ENCODE data around the gene COL5A1.

COL5A1 gene

DNA sequence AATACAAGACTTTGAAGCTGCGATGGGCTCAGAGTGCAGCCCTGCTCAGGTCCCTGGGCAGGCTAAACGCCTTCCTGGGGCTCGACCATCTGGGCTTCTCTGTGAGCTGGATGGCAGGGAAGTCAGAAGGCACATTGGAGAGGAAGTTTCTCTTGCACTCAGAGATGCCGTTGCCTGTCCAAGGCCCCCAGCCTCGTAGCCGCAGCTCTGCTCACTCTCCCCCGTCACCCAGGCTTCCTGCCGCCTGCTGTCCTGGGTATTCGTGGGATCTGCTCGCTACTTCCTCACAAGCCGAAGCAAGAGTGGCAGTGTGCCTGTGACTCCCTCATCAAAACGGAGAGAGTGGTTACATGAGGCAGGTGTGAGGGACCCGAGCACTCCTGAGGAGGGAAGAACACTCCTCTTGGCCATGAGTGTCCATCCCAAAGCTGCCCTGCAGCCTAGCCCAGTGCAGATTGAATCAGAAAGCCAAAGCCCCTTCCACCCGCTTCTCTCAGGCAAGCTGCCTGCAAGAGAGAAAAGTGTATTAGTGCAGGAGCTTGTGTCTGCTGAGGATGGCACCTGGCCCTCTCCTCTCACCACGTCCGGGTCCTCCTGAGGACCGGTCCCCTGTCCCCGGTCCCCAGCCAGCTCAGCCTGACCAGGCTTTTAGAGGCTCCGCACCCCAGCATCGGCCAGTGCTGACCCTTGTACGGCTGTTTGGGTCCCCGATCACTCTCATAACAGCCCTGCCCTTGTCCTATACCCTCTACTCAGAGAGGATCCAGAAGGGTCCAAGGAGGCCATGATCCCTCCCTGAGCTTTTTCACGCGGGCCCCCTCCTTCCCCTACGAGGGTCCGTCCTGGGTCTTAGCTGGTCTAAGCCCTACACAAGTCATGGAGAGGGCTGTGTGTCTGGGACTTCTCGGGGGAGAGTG, 246.3 kb downstream of the COL5A1 start:
- DNase-seq (ENCODE audit: low spot score), result no peak
- TF ChIP-seq, protein P1, sequence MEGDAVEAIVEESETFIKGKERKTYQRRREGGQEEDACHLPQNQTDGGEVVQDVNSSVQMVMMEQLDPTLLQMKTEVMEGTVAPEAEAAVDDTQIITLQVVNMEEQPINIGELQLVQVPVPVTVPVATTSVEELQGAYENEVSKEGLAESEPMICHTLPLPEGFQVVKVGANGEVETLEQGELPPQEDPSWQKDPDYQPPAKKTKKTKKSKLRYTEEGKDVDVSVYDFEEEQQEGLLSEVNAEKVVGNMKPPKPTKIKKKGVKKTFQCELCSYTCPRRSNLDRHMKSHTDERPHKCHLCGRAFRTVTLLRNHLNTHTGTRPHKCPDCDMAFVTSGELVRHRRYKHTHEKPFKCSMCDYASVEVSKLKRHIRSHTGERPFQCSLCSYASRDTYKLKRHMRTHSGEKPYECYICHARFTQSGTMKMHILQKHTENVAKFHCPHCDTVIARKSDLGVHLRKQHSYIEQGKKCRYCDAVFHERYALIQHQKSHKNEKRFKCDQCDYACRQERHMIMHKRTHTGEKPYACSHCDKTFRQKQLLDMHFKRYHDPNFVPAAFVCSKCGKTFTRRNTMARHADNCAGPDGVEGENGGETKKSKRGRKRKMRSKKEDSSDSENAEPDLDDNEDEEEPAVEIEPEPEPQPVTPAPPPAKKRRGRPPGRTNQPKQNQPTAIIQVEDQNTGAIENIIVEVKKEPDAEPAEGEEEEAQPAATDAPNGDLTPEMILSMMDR (IDR thresholded peaks at IDR 0.05; ENCODE audit: poor library complexity, severe bottlenecking), result no peak
- Histone ChIP-seq H3K4me3 (ENCODE audit: severe bottlenecking) (no peak overlapping the region), H3K27ac (ENCODE audit: poor library complexity, severe bottlenecking) (no peak overlapping the region), H3K36me3 (ENCODE audit: low read depth) (no peaks in the 10 kb centered on the region), H3K27me3 (ENCODE audit: insufficient read depth, poor library complexity, severe bottlenecking) (no peaks in the 10 kb centered on the region), H3K9me3 (ENCODE audit: severe bottlenecking) (no peaks in the 10 kb centered on the region), H3K4me1 (ENCODE audit: insufficient read depth, poor library complexity, severe bottlenecking) (no peaks in the 10 kb centered on the region)
- ATAC-seq (ENCODE audit: low read depth), result no peak

DNA sequence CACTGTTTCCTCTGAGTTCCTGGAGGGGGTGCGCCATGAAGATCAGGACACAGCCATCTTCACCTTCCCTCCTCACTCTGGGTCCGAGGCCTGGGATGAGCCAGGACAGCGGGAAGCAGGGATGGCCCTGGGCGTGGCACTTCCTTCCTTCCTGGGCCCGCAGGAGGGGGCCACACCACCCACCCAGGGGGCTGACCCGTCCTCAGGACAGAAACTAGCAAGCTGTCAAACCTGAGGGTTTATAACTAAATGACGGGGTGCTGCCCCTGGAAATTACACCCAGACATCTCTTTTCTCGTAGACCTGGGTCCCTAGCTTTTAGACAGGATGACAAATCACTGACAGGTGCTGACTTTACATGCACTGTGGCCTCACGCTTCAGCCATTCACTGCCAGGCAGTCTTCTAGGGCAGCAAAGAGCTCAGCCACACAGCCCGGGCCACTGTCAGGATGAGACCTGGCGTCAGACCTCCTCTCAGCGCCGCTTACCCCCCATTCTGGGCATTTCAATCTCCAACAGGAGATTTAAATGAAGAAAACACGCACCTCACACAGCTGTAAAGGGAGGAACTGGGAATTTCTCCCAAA, 247.1 kb downstream of the COL5A1 start:
- DNase-seq (ENCODE audit: low spot score), result no peak
- no peaks in the 10 kb centered on the region for H3K27me3 ChIP-seq (ENCODE audit: insufficient read depth, poor library complexity, severe bottlenecking)
- no peaks in the 10 kb centered on the region for H3K36me3 ChIP-seq (ENCODE audit: low read depth)
- TF ChIP-seq, protein P1 (IDR thresholded peaks at IDR 0.05; ENCODE audit: poor library complexity, severe bottlenecking), result no peak
- no peak overlapping the region for H3K4me3 ChIP-seq (ENCODE audit: severe bottlenecking)
- no peak for ATAC-seq (ENCODE audit: low read depth)
- H3K9me3 ChIP-seq (ENCODE audit: severe bottlenecking), result no peaks in the 10 kb centered on the region
- H3K27ac ChIP-seq (ENCODE audit: poor library complexity, severe bottlenecking), result no peak overlapping the region
- H3K4me1 ChIP-seq (ENCODE audit: insufficient read depth, poor library complexity, severe bottlenecking), result no peaks in the 10 kb centered on the region

DNA sequence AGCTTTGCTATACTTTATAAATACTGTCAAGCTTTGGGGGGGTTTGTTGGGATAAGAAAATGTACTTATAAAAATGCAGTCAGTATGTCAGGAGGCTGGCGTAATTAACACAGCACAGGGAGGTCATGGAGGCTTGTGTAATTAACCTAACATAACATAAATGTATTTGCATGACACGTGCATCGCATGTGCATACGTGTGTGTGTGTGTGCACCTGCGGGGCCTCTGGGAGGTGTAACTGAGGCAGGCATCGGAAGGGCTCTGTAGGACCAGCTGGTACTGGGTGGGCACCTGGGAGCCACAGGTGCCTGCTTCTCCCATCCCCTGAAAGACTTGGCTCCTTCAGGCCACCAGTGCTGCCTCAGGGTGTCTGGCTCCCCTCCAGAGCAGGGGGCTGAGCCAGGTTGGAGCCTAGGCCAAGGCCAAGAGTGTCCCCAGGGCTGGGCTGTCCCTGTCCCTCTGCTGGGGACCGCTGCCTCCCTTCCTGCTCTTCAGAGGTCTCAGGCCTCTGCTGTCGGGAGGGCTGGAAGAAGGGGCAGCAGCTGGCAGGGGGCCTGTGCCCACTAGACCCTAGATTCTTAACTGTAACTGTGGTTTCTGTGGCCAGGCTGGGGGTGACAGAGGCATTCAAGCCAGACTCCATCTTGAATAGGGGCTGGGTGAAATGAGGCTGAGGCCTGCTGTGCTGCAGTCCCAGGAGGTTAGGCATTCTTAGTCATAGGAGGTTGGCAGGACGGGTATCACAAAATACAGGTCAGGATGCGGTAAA, 248.0 kb downstream of the COL5A1 start:
- Histone ChIP-seq H3K4me1 (ENCODE audit: insufficient read depth, poor library complexity, severe bottlenecking) (no peaks in the 10 kb centered on the region), H3K4me3 (ENCODE audit: severe bottlenecking) (no peak overlapping the region), H3K27me3 (ENCODE audit: insufficient read depth, poor library complexity, severe bottlenecking) (no peaks in the 10 kb centered on the region), H3K36me3 (ENCODE audit: low read depth) (no peaks in the 10 kb centered on the region), H3K9me3 (ENCODE audit: severe bottlenecking) (no peaks in the 10 kb centered on the region), H3K27ac (ENCODE audit: poor library complexity, severe bottlenecking) (no peak overlapping the region)
- TF ChIP-seq, protein P1 (IDR thresholded peaks at IDR 0.05; ENCODE audit: poor library complexity, severe bottlenecking), result no peak
- DNase-seq (ENCODE audit: low spot score), result no peak
- no peak for ATAC-seq (ENCODE audit: low read depth)

DNA sequence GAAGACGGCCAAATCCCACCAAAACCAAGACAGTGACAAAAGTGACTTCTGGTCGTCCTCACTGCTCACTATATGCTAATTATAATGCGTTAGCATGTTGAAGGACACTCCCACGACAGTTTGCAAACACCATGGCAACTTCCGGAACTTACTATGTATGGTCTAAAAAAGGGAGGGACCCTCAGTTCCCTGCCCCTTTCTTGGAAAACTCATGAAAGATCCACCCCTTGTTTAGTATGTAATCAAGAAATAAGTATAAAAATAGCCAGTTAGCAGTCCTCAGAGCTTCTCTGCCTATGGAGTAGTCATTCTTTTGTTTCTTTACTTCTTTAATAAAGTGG, 248.5 kb downstream of the COL5A1 start:
- Histone ChIP-seq H3K27ac (ENCODE audit: poor library complexity, severe bottlenecking) (no peak overlapping the region), H3K27me3 (ENCODE audit: insufficient read depth, poor library complexity, severe bottlenecking) (no peaks in the 10 kb centered on the region), H3K4me1 (ENCODE audit: insufficient read depth, poor library complexity, severe bottlenecking) (no peaks in the 10 kb centered on the region), H3K4me3 (ENCODE audit: severe bottlenecking) (no peak overlapping the region), H3K36me3 (ENCODE audit: low read depth) (no peaks in the 10 kb centered on the region), H3K9me3 (ENCODE audit: severe bottlenecking) (no peaks in the 10 kb centered on the region)
- TF ChIP-seq, protein P1 (IDR thresholded peaks at IDR 0.05; ENCODE audit: poor library complexity, severe bottlenecking), result no peak
- DNase-seq (ENCODE audit: low spot score) (no peak), ATAC-seq (ENCODE audit: low read depth) (no peak)

Measured in RWPE2 (cell line).